ENCODE results near the gene SPOCD1. TPM values are rescaled to one million over a fixed set of nuclear protein-coding genes. Genes with fewer than 3 reads are reported as not detected.

SPOCD1 gene
- total RNA-seq, 2 donors from 2014 or later = 0.45 to 0.59 TPM

DNA sequence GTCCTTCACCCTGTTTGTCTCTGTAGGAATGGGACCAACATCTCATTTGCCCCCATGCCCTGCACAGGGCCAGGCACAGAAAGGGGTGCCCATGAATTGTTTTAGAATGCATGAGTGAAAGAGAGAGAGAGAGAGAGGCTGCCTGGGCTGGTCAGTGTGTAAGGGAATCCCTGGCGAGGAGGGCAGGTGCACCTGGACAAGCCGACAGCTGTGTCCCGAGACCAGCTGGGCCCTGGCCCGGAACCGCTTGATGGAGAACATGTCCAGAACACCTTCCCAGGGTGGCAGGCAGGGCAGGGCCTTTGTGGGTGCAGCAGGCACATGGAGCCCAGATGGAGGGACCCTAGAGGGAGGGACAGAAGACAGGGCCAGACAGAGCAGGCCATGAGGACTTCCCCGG lies 22.7 kb downstream of the SPOCD1 start:
- H3K4me1 ChIP-seq = no peaks in the 10 kb centered on the region
- H3K27me3 ChIP-seq = no peaks in the 10 kb centered on the region
- H3K9ac ChIP-seq (ENCODE audit: low read depth in 2 of 2, low read length in 2 of 2) = no peak overlapping the region
- TF ChIP-seq, protein P1, sequence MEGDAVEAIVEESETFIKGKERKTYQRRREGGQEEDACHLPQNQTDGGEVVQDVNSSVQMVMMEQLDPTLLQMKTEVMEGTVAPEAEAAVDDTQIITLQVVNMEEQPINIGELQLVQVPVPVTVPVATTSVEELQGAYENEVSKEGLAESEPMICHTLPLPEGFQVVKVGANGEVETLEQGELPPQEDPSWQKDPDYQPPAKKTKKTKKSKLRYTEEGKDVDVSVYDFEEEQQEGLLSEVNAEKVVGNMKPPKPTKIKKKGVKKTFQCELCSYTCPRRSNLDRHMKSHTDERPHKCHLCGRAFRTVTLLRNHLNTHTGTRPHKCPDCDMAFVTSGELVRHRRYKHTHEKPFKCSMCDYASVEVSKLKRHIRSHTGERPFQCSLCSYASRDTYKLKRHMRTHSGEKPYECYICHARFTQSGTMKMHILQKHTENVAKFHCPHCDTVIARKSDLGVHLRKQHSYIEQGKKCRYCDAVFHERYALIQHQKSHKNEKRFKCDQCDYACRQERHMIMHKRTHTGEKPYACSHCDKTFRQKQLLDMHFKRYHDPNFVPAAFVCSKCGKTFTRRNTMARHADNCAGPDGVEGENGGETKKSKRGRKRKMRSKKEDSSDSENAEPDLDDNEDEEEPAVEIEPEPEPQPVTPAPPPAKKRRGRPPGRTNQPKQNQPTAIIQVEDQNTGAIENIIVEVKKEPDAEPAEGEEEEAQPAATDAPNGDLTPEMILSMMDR (IDR thresholded peaks at IDR 0.05) = no peak
- no peaks in the 10 kb centered on the region for H3K9me3 ChIP-seq
- intact Hi-C loops (cut with DNase I) = no loop called here
- H3K36me3 ChIP-seq = no peaks in the 10 kb centered on the region
- H3K27ac ChIP-seq = no peak overlapping the region
- DNase-seq = no peak
- no peak overlapping the region for H3K4me3 ChIP-seq

DNA sequence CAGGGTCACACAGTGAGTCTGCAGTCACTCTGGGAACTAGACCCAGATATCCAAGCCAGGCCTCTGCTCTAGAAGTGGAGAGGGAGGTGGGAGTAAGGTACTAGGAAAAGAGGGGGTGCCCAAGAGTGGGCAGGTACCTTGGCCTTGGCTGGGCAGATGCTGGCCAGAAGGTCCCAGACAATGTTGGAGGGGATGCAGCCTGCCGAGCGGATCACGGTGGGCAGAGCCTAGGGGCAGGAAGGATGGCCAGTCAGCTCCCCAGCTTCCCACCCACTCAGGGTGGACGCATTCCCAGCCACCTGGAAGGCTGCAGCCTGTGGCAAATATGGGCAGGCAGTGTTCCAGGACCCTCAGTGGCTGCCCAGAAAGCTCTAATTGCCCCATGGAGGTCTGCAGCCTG lies 23.3 kb downstream of the SPOCD1 start:
- DNase-seq = no peak
- no peaks in the 10 kb centered on the region for H3K36me3 ChIP-seq
- H3K4me3 ChIP-seq = no peak overlapping the region
- no peaks in the 10 kb centered on the region for H3K9me3 ChIP-seq
- TF ChIP-seq, protein P1 (IDR thresholded peaks at IDR 0.05) = no peak
- H3K9ac ChIP-seq (ENCODE audit: low read depth in 2 of 2, low read length in 2 of 2) = no peak overlapping the region
- no peaks in the 10 kb centered on the region for H3K4me1 ChIP-seq
- no peak overlapping the region for H3K27ac ChIP-seq
- no peaks in the 10 kb centered on the region for H3K27me3 ChIP-seq
- intact Hi-C loops (cut with DNase I) = no loop called here

DNA sequence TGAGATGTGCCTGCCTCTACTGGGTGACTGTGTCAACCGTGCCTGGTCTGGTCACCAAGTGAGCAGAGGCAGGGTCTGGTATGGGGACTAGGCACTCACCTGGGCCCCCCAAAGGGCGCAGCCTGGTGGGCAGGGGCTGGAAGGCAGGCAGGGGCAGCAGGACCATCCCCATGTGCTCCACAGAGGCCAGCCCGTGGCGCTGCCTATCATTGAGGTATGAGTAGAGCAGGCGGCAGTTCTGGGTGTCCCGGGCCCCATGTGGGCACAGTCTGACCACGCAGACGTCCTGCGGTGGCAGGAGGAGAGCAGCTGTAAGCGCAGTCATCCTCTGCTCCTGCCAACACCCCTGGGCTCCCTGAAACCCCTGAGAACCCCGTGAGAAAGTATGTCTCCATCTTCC lies 23.7 kb downstream of the SPOCD1 start:
- H3K4me1 ChIP-seq = no peaks in the 10 kb centered on the region
- no peak overlapping the region for H3K27ac ChIP-seq
- H3K36me3 ChIP-seq = no peaks in the 10 kb centered on the region
- intact Hi-C loops (cut with DNase I) = no loop called here
- TF ChIP-seq, protein P1 (IDR thresholded peaks at IDR 0.05) = no peak
- DNase-seq = no peak
- H3K9me3 ChIP-seq = no peaks in the 10 kb centered on the region
- no peak overlapping the region for H3K9ac ChIP-seq (ENCODE audit: low read depth in 2 of 2, low read length in 2 of 2)
- H3K4me3 ChIP-seq = no peak overlapping the region
- no peaks in the 10 kb centered on the region for H3K27me3 ChIP-seq

DNA sequence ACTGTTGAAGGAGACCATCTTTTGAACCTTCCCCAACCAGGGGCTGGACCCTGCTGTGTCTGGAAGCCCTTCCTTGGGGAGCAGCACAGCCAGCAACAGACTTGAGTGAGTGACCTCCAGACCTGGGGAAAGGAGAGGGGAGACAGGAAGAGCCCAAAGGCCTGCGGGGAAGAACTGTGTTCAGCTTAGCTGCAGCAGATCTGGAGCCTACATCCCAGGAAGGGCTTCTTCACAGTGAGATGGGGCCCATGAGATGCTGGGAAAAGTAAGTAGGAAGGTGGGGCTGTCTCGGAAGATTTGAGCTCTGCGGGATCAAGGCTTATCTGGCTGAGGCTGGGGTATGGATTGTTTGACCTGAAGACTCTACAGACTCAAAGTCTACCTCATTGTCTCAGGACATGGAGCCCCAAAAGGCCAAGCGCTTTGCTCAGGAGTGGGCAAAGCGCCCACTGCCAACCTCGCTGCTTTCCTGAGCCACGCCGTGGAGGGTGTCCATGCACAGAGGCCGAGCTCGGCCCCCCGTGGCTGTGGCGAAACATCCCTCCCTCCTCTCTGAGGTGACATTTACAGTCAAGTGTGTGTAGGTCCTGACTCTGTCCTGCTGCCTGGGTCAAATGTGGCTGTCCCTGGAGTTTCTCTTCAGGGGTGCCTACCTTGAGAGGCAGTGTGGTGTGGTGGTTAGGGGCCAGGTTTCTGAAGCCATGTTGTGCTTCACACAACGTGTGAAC lies 24.5 kb downstream of the SPOCD1 start:
- intact Hi-C loops (cut with DNase I) = no loop called here
- no peaks in the 10 kb centered on the region for H3K36me3 ChIP-seq
- no peaks in the 10 kb centered on the region for H3K27me3 ChIP-seq
- H3K9ac ChIP-seq (ENCODE audit: low read depth in 2 of 2, low read length in 2 of 2) = no peak overlapping the region
- DNase-seq = no peak
- no peaks in the 10 kb centered on the region for H3K9me3 ChIP-seq
- no peak overlapping the region for H3K27ac ChIP-seq
- no peaks in the 10 kb centered on the region for H3K4me1 ChIP-seq
- H3K4me3 ChIP-seq = no peak overlapping the region
- TF ChIP-seq, protein P1 (IDR thresholded peaks at IDR 0.05) = no peak

DNA sequence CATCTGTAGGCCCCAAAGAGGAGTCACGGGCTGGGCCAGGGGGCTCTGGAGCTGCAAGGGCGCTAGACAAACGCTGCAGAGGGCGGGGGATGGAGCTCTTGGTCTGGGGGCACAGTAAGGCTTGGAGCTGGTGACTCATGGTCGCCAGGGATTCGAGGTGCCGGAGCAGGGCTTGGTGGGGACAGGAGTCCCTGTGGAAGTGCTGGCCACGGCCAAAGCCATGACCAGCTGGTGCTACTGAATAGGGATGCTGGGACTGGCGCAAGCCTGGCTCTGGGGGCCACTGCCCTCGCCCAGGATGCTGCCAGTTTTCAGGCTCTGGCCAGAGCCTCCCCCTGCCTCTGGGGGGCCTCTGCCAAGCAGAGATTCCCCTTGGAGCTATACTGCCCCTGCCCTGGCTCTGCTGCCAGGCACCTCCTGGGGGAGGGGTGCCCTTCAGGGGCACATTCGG lies 25.2 kb downstream of the SPOCD1 start:
- Histone ChIP-seq H3K4me3 (no peak overlapping the region), H3K27me3 (no peaks in the 10 kb centered on the region), H3K9ac (ENCODE audit: low read depth in 2 of 2, low read length in 2 of 2) (no peak overlapping the region), H3K9me3 (no peaks in the 10 kb centered on the region), H3K27ac (no peak overlapping the region), H3K4me1 (no peaks in the 10 kb centered on the region), H3K36me3 (no peaks in the 10 kb centered on the region)
- no peak for DNase-seq
- TF ChIP-seq, protein P1 (IDR thresholded peaks at IDR 0.05) = no peak
- intact Hi-C loops (cut with DNase I) = no loop called here

Data from colonic mucosa (tissue), 4 donors.